HAP-1 (cell line): Measurements from ENCODE around the gene CD302.
"Not testable (repeated sequence)": the region's sequence is repeated elsewhere in the genome, so short reads cannot be mapped to it uniquely, and the experiment has no call there.

Experiments
- DNase-seq, 2 experiments: peaks; one replicate each; pipeline ENCODE4 v3.0.0-alpha.2; 2016 to 2020; ENCODE audit warnings: low spot score in 2 of 2
- H3K27me3 ChIP-seq: fragments of 250-450 bp; sonication (Bioruptor Pico); 2 replicates; pipeline ENCODE4 v1.5.1; 2020; ENCODE audit warnings: low read depth, mild to moderate bottlenecking, moderate library complexity
- H3K36me3 ChIP-seq: fragments of 250-450 bp; sonication (Bioruptor Pico); replicated peaks from 2 replicates; pipeline ENCODE4 v1.5.1; 2020; ENCODE audit warnings: mild to moderate bottlenecking
- H3K4me1 ChIP-seq: fragments of 250-450 bp; sonication (Bioruptor Pico); 2 replicates; pipeline ENCODE4 v1.5.1; 2020; ENCODE audit warnings: mild to moderate bottlenecking
- H3K4me3 ChIP-seq: fragments of 250-450 bp; sonication (Bioruptor Pico); 2 replicates; pipeline ENCODE4 v1.5.1; 2020; ENCODE audit warnings: mild to moderate bottlenecking, moderate library complexity
- H3K9me3 ChIP-seq: fragments of 250-450 bp; sonication (Bioruptor Pico); 2 replicates; pipeline ENCODE4 v1.5.1; 2020; ENCODE audit warnings: mild to moderate bottlenecking, moderate library complexity
- in situ Hi-C: fragments of 300-500 bp; cut with MboI; formaldehyde crosslinking; loops from 3 replicates; pipeline ENCODE4 v1.14.3; 2020; ENCODE audit warnings: low sequenced_read_pairs, inconsistent platforms, mixed read lengths

CD302 gene

DNA sequence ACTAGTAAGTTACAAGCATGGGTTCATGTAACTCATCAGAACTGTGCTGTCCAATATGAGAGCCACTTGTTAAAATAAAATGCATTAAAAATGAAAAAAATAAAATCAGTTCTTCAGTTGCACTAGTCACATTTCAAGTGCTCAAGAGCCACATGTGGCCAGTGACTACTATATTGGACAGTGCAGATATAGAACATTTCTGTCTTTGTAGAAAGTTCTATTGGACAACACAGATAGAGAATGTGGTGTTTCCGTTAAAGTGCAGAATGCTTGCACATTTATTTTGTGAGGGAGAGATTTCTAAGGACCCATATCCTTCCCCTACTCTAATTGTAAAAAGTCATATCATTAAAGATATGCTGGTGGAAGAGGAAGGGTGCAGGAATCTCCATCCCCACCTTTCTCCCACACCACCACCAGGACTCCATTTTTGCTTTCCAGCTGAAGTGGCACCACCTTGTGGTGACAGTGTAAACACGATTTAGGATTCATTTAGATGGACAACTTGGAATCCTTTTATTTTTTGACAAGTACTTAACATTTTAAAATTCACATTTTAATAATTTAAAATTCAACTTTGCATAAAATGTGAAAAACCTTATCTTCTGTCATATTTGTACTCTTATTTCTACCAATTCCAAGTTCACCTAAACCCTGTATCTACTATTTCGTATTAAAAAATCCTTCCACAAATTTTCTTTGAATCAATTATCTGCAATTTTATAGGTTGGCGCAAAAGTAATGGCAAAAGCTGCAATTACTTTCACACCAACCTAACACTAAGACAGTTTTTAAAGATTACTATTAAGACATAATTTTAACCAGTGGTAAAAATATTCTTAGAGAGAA is 9.4 kb upstream of the CD302 start:
- H3K4me3 ChIP-seq = no peak overlapping the region
- in situ Hi-C loops = no loop called here

DNA sequence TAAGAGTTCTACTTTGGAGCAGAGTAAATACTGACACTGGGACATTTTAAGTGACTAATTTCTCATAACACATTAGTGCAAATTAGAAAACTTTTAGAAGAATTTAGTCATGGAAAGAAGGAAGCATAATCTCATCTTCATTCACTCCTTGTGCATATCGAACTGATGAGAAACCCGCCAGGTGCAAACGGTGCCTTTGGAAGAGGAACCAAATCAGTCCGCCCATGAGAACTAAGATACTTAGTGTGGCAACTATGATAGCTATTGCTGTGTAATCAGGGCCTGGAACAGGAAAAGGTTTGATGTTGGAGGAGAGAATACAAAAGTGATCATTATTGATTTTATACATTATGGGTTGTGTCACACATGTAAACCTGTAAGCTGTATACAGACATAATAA is 6.9 kb upstream of the CD302 start:
- Histone ChIP-seq H3K27me3 (peaks cover 11% of the 10 kb centered on the region), H3K4me3 (no peak overlapping the region), H3K9me3 (no peaks in the 10 kb centered on the region), H3K36me3 (no peaks in the 10 kb centered on the region), H3K4me1 (peaks cover 4% of the 10 kb centered on the region; the same call in 1 of the 2 replicates)
- no peak for DNase-seq
- in situ Hi-C loops = no loop called here

More for the DNA sequence above, 9.4 kb upstream of the CD302 start:
- H3K4me1 ChIP-seq = peaks cover 18% of the 10 kb centered on the region
- H3K36me3 ChIP-seq = no peaks in the 10 kb centered on the region
- H3K27me3 ChIP-seq = peaks cover 11% of the 10 kb centered on the region
- peak; percentile 67 to 71 for DNase-seq
- no peaks in the 10 kb centered on the region for H3K9me3 ChIP-seq

DNA sequence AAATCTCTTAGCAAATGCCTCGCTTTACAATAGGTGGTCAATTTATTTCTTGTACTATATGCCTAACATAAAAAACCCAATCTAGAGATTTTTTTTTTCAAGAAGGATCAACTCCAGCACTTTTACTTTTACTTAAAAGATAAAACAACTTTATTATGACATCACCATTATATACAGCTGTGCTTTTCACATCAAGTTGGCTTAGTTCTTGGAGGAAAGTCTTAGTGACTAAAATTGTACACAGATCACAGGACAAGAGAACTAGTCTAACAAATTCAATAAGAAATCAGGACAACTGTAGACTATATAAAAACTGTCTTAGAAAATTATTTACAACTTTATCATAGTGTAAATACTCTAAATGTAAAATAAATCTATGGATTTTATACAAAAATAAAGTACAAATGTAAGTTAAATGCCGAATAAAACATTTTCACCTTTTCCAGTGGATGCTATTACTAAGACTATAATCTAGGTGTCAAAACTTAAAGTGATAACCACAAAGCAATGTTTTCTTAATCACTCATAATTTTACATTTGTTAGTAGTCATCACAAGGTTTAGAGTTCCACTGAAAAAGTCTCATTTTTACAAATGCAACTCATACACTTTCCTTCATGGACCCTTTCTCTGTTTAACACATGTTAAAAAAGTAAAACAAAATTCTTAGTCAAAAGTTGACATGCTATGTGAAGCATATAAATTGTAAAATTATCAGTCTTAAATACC is 5.4 kb upstream of the CD302 start:
- in situ Hi-C loops = no loop called here
- DNase-seq = no peak

DNA sequence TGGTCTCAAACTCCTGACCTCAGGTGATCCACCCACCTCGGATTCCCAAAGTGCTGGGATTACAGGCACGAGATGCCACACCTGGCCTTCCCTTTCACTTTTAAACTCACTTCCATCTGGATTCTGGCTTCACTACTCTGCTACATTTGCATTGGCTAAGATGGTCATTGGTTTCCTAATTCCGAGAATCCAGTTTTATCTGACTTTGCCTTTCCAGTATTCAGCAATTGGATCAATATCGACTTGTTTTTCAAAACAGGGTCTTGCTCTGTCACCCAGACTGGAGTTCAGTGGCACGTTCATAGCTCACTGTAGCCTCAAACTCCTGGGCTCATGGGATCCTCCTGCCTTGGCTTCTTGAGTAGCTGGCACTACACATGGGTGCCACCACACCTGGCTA is 4.7 kb upstream of the CD302 start:
- Histone ChIP-seq H3K9me3 (no peaks in the 10 kb centered on the region), H3K36me3 (no peaks in the 10 kb centered on the region), H3K4me1 (peaks cover 4% of the 10 kb centered on the region; the same call in 1 of the 2 replicates), H3K4me3 (no peak overlapping the region), H3K27me3 (peaks cover 7% of the 10 kb centered on the region)
- in situ Hi-C loops = no loop called here
- no peak for DNase-seq

More for the DNA sequence above, 5.4 kb upstream of the CD302 start:
- H3K9me3 ChIP-seq = no peaks in the 10 kb centered on the region
- peaks cover 11% of the 10 kb centered on the region for H3K27me3 ChIP-seq
- H3K4me1 ChIP-seq = peaks cover 4% of the 10 kb centered on the region; the same call in 1 of the 2 replicates
- H3K4me3 ChIP-seq = no peak overlapping the region
- no peaks in the 10 kb centered on the region for H3K36me3 ChIP-seq

DNA sequence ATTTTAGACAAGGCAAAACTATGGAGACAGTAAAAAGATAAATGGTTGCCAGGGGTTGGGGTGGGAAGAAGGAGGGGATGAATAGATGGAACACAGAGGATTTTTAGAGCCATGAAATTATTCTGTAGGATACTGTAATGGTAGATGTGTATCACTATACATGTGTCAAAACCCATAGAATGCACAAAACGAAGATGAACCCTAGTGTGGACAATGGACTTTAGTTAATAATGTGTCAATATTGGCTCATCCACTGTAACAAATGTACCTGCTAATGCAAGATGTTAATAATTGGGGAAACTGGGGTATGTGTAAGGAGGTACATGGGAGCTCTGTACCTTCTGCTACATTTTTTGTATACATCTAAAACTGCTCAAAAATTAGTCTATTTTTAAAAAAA is 1.8 kb upstream of the CD302 start:
- no peak for DNase-seq
- Histone ChIP-seq H3K4me1 (peaks cover 20% of the 10 kb centered on the region), H3K27me3 (no peaks in the 10 kb centered on the region), H3K36me3 (no peaks in the 10 kb centered on the region), H3K4me3 (no peak overlapping the region), H3K9me3 (no peaks in the 10 kb centered on the region)
- in situ Hi-C loops = no loop called here

DNA sequence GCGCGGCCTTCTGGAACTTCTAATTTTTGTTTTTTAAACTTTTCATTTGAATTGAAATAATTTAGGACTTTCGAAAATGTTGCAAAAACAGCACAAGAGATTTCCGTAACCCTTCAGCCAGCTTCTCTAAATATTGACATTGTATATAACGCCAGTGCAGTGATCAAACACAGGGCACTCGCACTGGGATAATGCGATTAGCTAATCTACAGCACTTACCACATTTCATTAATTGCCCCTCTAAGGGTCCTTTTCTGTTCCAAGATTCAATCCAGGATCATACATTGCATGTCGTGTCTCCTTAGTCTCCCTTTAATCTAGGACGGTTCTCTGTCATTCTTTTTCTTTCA is 343 bp upstream of the CD302 start:
- peak overlapping the region; percentile 48 for H3K4me3 ChIP-seq
- DNase-seq = no peak
- H3K4me1 ChIP-seq = peaks cover 20% of the 10 kb centered on the region
- H3K9me3 ChIP-seq = no peaks in the 10 kb centered on the region
- H3K27me3 ChIP-seq = no peaks in the 10 kb centered on the region
- in situ Hi-C loops = no loop called here
- no peaks in the 10 kb centered on the region for H3K36me3 ChIP-seq

DNA sequence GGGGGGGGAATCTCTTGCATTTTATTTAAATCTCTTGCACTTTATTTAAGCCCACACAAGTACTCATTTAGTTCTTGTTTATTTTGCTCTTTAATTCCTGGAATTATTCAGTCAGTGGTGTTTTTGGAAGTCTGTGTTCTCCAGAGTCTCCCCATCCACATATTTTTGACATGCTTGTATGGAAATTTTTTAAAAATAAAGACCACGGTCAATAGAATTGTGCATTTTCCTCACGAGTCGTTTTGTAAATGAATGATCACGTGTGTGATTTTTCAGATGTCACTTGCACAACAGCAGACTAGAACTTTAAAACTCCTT is 824 bp downstream of the CD302 start:
- no peak for DNase-seq
- peak overlapping the region; percentile 48 for H3K4me3 ChIP-seq
- H3K4me1 ChIP-seq = peaks cover 20% of the 10 kb centered on the region
- H3K36me3 ChIP-seq = no peaks in the 10 kb centered on the region
- no peaks in the 10 kb centered on the region for H3K27me3 ChIP-seq
- H3K9me3 ChIP-seq = no peaks in the 10 kb centered on the region
- in situ Hi-C loops = no loop called here

DNA sequence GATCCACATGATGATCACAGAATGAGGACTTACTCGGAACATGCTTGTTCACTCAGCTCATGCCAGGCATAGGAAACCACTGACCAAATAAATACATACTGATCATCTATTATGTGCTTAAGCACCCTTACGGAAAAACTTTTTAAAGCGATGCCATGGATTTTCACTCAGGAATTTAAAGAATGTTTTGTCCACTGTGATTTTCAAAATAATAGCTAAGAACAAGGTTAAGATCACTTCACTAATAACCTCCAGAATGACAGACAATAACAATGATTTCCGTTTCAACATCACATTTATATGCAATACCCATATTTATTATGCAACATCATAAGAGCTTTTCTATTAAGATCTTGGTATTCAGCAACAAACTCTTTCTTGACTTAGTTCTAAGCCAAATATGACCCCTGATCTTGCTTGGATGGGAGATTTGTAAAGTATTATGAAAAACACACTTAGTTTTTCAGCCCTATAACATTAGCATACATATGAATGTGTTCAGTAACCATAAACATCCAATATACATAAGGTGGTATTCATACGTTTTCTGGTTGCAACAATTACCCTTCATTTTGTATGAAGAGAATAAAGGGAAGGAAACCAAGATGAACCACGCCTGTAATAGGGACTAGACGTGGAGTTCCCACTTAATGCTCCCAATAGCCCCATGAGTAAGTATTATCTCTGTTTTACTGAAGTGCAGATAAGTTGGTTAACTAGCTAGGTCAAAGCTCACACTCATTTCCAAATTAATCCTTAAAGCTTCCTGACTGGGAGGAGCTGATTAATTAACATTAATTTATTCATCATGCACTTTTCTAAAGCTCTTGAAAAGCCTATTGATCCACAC is 1.9 kb downstream of the CD302 start:
- Histone ChIP-seq H3K27me3 (no peaks in the 10 kb centered on the region), H3K36me3 (no peaks in the 10 kb centered on the region), H3K9me3 (no peaks in the 10 kb centered on the region), H3K4me3 (no peak overlapping the region), H3K4me1 (peaks cover 20% of the 10 kb centered on the region)
- peak in 1 of 2 experiments; percentile 81 for DNase-seq
- in situ Hi-C loops = no loop called here

DNA sequence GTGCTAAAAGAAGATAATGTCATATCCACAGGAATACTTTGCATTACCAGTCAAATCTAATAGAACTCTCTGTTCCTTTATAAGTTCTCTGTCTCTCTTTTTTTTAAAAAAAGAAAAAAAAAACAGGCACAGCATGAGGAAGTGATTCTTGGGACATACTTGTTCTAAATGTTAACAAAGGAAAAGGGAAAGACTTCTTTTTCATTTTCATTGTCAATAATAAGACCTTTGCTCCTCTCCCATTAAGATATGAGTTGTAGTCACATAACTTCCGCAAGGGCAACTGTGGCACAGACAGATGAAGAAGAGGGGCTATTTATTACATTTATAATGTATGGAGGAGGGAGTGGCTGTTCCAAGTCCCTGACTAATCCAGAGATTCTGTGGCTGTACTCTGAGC is 4.7 kb downstream of the CD302 start:
- Histone ChIP-seq H3K27me3 (no peaks in the 10 kb centered on the region), H3K9me3 (no peaks in the 10 kb centered on the region), H3K36me3 (no peaks in the 10 kb centered on the region), H3K4me1 (peaks cover 20% of the 10 kb centered on the region), H3K4me3 (no peak overlapping the region)
- in situ Hi-C loops = no loop called here
- no peak for DNase-seq

DNA sequence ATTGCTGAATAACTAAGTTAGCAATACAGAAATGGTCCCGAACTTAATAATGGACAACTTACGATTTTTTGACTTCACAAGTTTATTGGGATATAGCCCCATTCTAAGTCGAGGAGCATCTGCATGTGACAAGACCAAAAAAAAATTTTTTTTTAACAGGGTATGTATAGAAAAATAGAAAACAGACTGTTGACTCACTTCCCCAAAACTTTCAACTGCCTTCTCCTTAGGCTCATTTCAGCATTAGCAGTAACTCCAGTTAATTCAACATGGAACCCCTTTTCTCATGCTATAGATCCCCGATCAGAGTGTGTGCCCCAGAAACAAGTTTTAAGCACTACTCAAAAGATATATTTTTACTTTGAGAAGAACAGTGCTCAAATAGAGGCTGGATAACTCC is 5.4 kb downstream of the CD302 start:
- Histone ChIP-seq H3K4me1 (peaks cover 20% of the 10 kb centered on the region), H3K36me3 (no peaks in the 10 kb centered on the region), H3K4me3 (no peak overlapping the region), H3K9me3 (no peaks in the 10 kb centered on the region), H3K27me3 (no peaks in the 10 kb centered on the region)
- no peak for DNase-seq
- in situ Hi-C loops = no loop called here

DNA sequence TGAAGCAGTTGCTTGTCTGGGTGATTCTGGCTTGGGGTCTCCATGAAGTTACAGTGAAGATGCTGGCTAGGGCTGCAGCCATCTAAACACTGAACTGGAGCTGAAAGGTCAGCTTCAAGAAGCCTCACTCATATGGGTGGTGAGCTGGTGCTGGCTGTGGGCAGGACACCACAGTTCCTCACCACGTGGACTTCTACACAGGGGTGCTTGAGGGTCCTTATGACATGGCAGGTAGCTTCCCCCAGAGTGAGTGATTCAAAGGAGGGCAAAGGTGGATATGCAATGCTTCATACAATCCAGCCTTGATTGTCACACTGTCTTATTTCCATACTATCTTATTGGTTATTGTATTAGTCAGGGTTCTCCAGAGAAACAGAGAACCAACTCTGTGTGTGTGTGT is 6.0 kb downstream of the CD302 start:
- Histone ChIP-seq H3K9me3 (no peaks in the 10 kb centered on the region), H3K4me1 (peaks cover 19% of the 10 kb centered on the region), H3K36me3 (no peaks in the 10 kb centered on the region), H3K27me3 (no peaks in the 10 kb centered on the region), H3K4me3 (no peak overlapping the region)
- DNase-seq = no peak
- in situ Hi-C loops = no loop called here

DNA sequence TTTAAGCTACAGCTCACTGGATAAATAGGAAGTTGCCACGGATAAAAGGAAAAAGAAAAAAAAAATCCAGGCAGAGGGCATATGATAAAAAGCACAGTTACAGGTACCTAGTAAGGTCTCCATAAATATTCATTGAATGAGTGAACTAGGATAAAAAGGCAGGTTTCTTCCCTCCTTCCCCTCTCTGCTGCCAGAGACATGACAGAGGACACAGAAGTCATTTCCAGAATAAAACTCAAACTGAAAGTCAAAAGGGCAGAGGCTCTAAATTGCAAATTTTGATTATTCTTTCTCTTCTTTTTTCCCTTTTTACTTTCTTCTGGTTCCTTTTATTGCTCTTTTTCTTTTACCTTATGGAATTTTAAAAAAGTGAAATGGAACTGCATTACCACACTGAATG is 7.7 kb downstream of the CD302 start:
- peaks cover 1% of the 10 kb centered on the region for H3K4me1 ChIP-seq
- H3K4me3 ChIP-seq = no peak overlapping the region
- H3K27me3 ChIP-seq = no peaks in the 10 kb centered on the region
- no peaks in the 10 kb centered on the region for H3K36me3 ChIP-seq
- no peak for DNase-seq
- H3K9me3 ChIP-seq = no peaks in the 10 kb centered on the region
- in situ Hi-C loops = no loop called here

DNA sequence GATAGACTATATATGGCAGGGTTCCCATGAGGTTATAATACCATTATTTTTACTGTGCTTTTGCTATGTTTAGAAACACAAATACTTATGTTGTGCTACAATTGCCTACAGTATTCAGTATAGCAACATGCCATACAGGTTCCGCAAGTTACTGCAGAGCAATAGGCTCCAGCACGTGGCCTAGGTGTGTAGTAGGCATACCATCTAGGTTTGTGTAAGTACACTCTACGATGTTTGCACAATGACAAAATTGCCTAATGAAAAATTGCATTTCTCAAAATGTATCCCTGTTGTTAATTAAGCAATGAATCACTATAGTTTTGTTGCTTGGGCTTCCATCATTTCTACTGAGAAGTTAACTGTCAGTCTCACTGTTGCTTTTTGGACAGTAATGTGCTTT is 9.8 kb downstream of the CD302 start:
- DNase-seq = no peak
- H3K36me3 ChIP-seq = no peaks in the 10 kb centered on the region

DNA sequence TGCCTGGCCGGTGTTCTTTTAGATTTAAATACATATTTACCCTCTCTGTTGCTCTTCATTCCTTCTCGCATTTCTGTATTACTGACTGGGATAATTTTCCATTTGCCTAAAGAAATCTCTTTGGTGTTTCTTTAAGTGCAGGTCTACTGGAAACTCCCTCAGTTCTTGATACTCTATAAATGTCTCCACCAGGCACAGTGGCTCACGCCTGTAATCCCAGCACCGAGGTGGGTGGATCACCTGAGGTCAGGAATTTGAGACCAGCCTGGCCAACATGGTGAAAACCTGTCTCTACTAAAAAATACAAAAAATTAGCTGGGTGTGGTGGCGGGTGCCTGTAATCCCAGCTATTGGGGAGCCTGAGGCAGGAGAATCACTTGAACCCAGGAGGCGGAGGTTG is 10.4 kb downstream of the CD302 start:
- DNase-seq, H3K4me1 ChIP-seq, H3K27me3 ChIP-seq, H3K36me3 ChIP-seq, H3K9me3 ChIP-seq, H3K4me3 ChIP-seq, in situ Hi-C loops: not testable (repeated sequence)

More for the DNA sequence above, 9.8 kb downstream of the CD302 start:
- Histone ChIP-seq H3K27me3 (no peaks in the 10 kb centered on the region), H3K4me1 (peaks cover 5% of the 10 kb centered on the region; the same call in 1 of the 2 replicates), H3K4me3 (no peak overlapping the region), H3K9me3 (no peaks in the 10 kb centered on the region)
- in situ Hi-C loops = no loop called here
